Adrenal gland (tissue), 12 donors: ENCODE data around the gene ZDHHC19. TPM values are rescaled to one million over a fixed set of nuclear protein-coding genes. Genes with fewer than 3 reads are reported as not detected.

ENCODE experiments used
- DNase-seq, 7 donors: peaks; one replicate each; pipeline ENCODE4 v3.0.0-alpha.2; 2019 to 2020
- H3K27ac ChIP-seq, 5 donors: fragments of 200-600 bp; sonication (generic) in 4 of 5; 1 replicate in 3 of 5; 2 replicates in 2 of 5; pipeline versions ENCODE4 v1.5.1 to v1.8.0; 2016 to 2020; ENCODE audit warnings: mild to moderate bottlenecking in 1 of 5
- H3K27me3 ChIP-seq: fragments of 200-600 bp; 2 replicates; pipeline ENCODE4 v1.8.0; 2021
- H3K36me3 ChIP-seq, 2 donors: fragments of 200-600 bp; replicated peaks in 1 of 2; 1 replicate in 1 of 2; 2 replicates in 1 of 2; pipeline versions ENCODE4 v1.5.1 to v1.8.0; 2018 to 2022
- H3K4me1 ChIP-seq, 2 donors: fragments of 200-600 bp; replicated peaks in 1 of 2; 1 replicate in 1 of 2; 2 replicates in 1 of 2; pipeline versions ENCODE4 v1.5.1 to v1.8.0; 2018 to 2021
- H3K4me3 ChIP-seq, 4 donors: fragments of 200-600 bp; sonication (generic) in 3 of 4; one replicate each; pipeline ENCODE4 v1.5.1; 2016 to 2018
- H3K9me3 ChIP-seq, 3 donors: fragments of 200-600 bp; sonication (generic) in 1 of 3; replicated peaks in 1 of 3; 1 replicate in 2 of 3; 2 replicates in 1 of 3; pipeline versions ENCODE4 v1.5.1 to v1.8.0; 2016 to 2021
- POLR2A ChIP-seq, 2 donors: fragments of 450-650 bp; IDR thresholded peaks; one replicate each; pipeline ENCODE4 v1.6.1; 2017; ENCODE audit warnings: antibody characterized with exemption in 2 of 2, mild to moderate bottlenecking in 2 of 2, moderate library complexity in 1 of 2
- WGBS, 4 donors: extraction: QIAGEN DNeasy Blood & Tissue Kit in 2 of 4; methylation state at CpG; one replicate each; pipeline versions ENCODE4 v1.1.5 to v1.1.7; 2013 to 2017; 5-methylcytosine and 5-hydroxymethylcytosine counted together
- intact Hi-C, 2 donors: fragments of 100-400 bp; cut with DNase I; formaldehyde crosslinking; loops; one replicate each; pipeline versions ENCODE4 v1.14.1 to v1.15.0; 2022 to 2023
- polyA plus RNA-seq, 3 donors: library from polyadenylated mRNA; stranded (reverse); fragments of 200-250 nt in 2 of 3; fragments of 350-450 nt in 1 of 3; fragmentation: Illumina TruSeq in 1 of 3; extraction: RNeasy Lipid Tissue Mini Kit (QIAGEN cat#74804) in 1 of 3; gene quantifications; one replicate each; pipeline ENCODE4 v1.2.3, GENCODE V29; 2013 to 2014
- total RNA-seq, 9 donors: library from RNA; depleted of rRNA in 4 of 9; stranded (reverse); fragments of >200 nt in 4 of 9; fragments of 120-200 nt in 1 of 9; fragmentation: NEBNext Ultra II Directional in 1 of 9; extraction: Animal tissue kit (Norgen Biotek cat#: 25700) in 1 of 9; gene quantifications; one replicate each; pipeline versions ENCODE4 v1.1.0 to v1.2.4, GENCODE V29; 2013 to 2023
- TF ChIP-seq, protein P1 (sequence below), 6 experiments: fragments of 450-650 bp in 4 of 6; fragments of 200-600 bp in 2 of 6; sonication (generic) in 1 of 6; IDR thresholded peaks; 1 replicate in 5 of 6; 2 replicates in 1 of 6; pipeline versions ENCODE4 v1.5.1 to v1.8.0; 2016 to 2021; ENCODE audit warnings: antibody characterized with exemption in 6 of 6, mild to moderate bottlenecking in 2 of 6, moderate library complexity in 1 of 6
- donor health status: healthy with polysubstance abuse.
- donor health status: Bipolar disorder and iron deficiency.
- donor health status: DM: yes; HTN: yes; CAD: no.
- donor health status: DM: no; HTN: no; CAD: no.
- donor health status: DM: no; HTN: no; CAD: no.
- donor health status: DM: yes; HTN: yes; CAD: no.

Gene ZDHHC19
- total and polyA plus RNA-seq, 12 donors: 3.0 to 59.2 (median 7.4) TPM; not detected in 1

DNA sequence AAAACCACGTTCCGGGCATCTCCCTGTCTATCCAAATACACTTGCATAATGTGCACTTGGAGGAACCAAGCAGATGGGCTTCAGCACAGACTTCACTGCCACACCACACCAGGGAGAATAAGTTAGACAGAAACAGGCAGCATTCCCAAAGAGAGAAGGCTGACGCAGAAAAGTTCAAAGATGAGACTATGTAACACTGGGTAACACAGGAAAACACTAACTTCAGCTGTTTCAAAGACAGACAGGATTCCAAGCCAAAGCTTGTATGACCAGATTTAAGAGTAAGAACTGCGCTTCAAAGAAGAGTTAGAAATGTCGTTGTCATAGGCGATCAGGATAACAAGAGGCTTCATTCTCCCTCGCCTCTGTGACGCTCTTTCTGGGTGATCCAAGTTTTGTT, 25.0 kb upstream of the ZDHHC19 start:
- DNase-seq: no peak
- no peaks in the 10 kb centered on the region for H3K27me3 ChIP-seq

GRCh38 chr3:196235452-196236122, 24.4 kb upstream of the ZDHHC19 start:
- Histone ChIP-seq H3K9me3 (no peaks in the 10 kb centered on the region), H3K27me3 (no peaks in the 10 kb centered on the region), H3K36me3 (peaks cover 0 to 37% of the 10 kb centered on the region in 2 donors), H3K4me3 (no peak overlapping the region), H3K27ac (no peak overlapping the region), H3K4me1 (peaks cover 5 to 18% of the 10 kb centered on the region in 2 donors)
- intact Hi-C loops: no loop called here
- WGBS, 4 donors: 80 to 85% (median 84%) methylated on average over 12 of the region's 12 CpGs
- TF ChIP-seq, protein P1, sequence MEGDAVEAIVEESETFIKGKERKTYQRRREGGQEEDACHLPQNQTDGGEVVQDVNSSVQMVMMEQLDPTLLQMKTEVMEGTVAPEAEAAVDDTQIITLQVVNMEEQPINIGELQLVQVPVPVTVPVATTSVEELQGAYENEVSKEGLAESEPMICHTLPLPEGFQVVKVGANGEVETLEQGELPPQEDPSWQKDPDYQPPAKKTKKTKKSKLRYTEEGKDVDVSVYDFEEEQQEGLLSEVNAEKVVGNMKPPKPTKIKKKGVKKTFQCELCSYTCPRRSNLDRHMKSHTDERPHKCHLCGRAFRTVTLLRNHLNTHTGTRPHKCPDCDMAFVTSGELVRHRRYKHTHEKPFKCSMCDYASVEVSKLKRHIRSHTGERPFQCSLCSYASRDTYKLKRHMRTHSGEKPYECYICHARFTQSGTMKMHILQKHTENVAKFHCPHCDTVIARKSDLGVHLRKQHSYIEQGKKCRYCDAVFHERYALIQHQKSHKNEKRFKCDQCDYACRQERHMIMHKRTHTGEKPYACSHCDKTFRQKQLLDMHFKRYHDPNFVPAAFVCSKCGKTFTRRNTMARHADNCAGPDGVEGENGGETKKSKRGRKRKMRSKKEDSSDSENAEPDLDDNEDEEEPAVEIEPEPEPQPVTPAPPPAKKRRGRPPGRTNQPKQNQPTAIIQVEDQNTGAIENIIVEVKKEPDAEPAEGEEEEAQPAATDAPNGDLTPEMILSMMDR (IDR thresholded peaks at IDR 0.05): no peak
- TF ChIP-seq POLR2A (IDR thresholded peaks at IDR 0.05): no peak
- no peak for DNase-seq

More for the DNA sequence above, 25.0 kb upstream of the ZDHHC19 start:
- Histone ChIP-seq H3K9me3 (no peaks in the 10 kb centered on the region), H3K27ac (no peak overlapping the region), H3K4me1 (peaks cover 7 to 23% of the 10 kb centered on the region in 2 donors), H3K36me3 (peaks cover 0 to 41% of the 10 kb centered on the region in 2 donors), H3K4me3 (no peak overlapping the region)
- intact Hi-C loops: no loop called here
- WGBS, 4 donors: 90 to 98% (median 95%) methylated on average over 8 of the region's 8 CpGs
- TF ChIP-seq, protein P1 (IDR thresholded peaks at IDR 0.05): no peak
- no peak for TF ChIP-seq POLR2A (IDR thresholded peaks at IDR 0.05)

DNA sequence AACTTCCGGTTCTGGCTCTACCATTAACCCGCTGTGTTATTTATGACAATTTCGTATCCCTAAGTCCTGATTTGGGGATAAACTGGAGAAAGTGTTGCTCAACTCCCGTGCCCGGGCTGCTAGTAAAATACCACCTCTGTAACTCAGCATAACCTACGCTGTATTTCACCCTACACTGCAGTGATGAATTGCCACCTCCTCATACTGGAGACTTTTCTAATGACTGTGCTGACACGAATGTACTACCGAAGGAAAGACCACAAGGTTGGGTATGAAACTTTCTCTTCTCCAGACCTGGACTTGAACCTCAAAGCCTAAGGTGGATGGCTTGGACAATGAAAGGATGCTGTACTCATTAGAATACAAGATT, 21.7 kb upstream of the ZDHHC19 start:
- H3K27ac ChIP-seq: no peak overlapping the region
- 82 to 94% (median 89%) methylated on average over 8 of the region's 8 CpGs for WGBS, 4 donors
- TF ChIP-seq, protein P1 (IDR thresholded peaks at IDR 0.05): no peak
- no peak for TF ChIP-seq POLR2A (IDR thresholded peaks at IDR 0.05)
- H3K4me1 ChIP-seq: peaks cover under 1 to 4% of the 10 kb centered on the region in 2 donors
- H3K9me3 ChIP-seq: no peaks in the 10 kb centered on the region
- DNase-seq: no peak
- H3K27me3 ChIP-seq: no peaks in the 10 kb centered on the region
- H3K4me3 ChIP-seq: no peak overlapping the region
- H3K36me3 ChIP-seq: peaks cover 0 to 11% of the 10 kb centered on the region in 2 donors
- intact Hi-C loops: no loop called here

DNA sequence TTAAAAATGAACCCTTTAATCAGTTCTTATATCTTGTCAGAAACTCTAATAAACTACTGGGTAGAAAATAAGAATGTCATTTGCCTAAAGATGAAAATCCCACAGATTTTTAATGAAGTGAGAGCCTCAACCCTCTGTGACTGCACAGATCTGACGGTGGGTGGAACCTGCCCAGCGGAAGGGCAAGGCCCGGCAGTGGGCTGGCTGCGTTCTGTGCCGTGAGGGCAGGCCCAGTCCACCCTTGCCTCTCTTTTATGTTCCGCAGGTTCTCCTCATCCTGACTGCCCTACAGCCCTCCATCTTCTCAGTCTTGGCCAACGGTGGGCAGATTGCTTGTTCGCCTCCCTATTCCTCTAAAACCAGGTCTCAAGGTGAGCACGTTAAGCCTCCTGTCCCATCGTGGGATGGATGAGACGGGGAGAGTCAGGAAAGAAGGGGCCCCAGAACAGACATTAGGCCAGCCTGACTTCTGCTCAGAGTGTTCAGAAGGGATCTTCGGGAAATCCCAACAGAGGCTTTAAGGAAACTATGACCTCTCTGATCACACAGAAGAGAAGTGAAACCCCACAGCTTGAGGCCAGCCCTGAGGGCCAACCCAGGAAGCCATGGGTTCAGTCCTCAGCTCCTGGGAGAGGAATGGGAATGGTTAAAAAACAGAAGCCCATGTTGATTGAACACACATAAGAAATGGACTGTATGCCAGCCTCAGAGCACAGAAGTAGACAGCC, 21.1 kb upstream of the ZDHHC19 start:
- no peaks in the 10 kb centered on the region for H3K9me3 ChIP-seq
- no peak overlapping the region for H3K4me3 ChIP-seq
- peaks cover 6 to 10% of the 10 kb centered on the region in 2 donors for H3K4me1 ChIP-seq
- no peak for DNase-seq
- peaks cover 0 to 5% of the 10 kb centered on the region in 2 donors for H3K36me3 ChIP-seq
- intact Hi-C loops: no loop called here
- H3K27ac ChIP-seq: no peak overlapping the region
- WGBS, 4 donors: 84 to 95% (median 93%) methylated on average over 12 of the region's 12 CpGs
- no peak for TF ChIP-seq POLR2A (IDR thresholded peaks at IDR 0.05)
- TF ChIP-seq, protein P1 (IDR thresholded peaks at IDR 0.05): no peak
- H3K27me3 ChIP-seq: no peaks in the 10 kb centered on the region
